H1 (cell line): ENCODE data around the gene SLC39A10. TPM values are rescaled to one million over a fixed set of nuclear protein-coding genes. Genes with fewer than 3 reads are reported as not detected.

ENCODE experiments used
- CTCF ChIA-PET: fragments of 300-600 bp; sonication (Branson Sonifier 250); formaldehyde crosslinking; loops from one replicate; lab custom pipeline; 2021; ENCODE audit not compliant: partially characterized antibody; lab: Charles Lee
- POLR2A ChIA-PET: fragments of 300-600 bp; sonication (Branson Sonifier 250); formaldehyde crosslinking; loops from one replicate; lab custom pipeline; 2021; ENCODE audit warnings: inconsistent platforms; ENCODE audit not compliant: partially characterized antibody; lab: Charles Lee
- DNase-seq, 2 experiments: peaks; one replicate each; pipeline versions ENCODE4 v3.0.0 to v3.0.0-alpha.2; 2010 to 2022; ENCODE audit warnings: low spot score in 2 of 2, low read depth in 1 of 2, mixed read lengths in 1 of 2
- FAIRE-seq: peaks from 2 replicates; lab custom pipeline; 2011; peaks lifted over from hg19 to GRCh38; lab: Jason Lieb, UNC
- H2AFZ ChIP-seq: 2 replicates; pipeline ENCODE4 v1.8.1; 2012; ENCODE audit warnings: low read length, inconsistent platforms
- H2AK5ac ChIP-seq: 2 replicates; pipeline ENCODE4 v1.6.1; 2013; ENCODE audit warnings: low read depth, low read length
- H2BK120ac ChIP-seq: replicated peaks from 2 replicates; pipeline ENCODE3; 2013; ENCODE audit warnings: low read depth, low read length, inconsistent platforms
- H2BK12ac ChIP-seq: 2 replicates; pipeline ENCODE4 v1.6.1; 2013; ENCODE audit warnings: low read depth, low read length
- H2BK15ac ChIP-seq: 2 replicates; pipeline ENCODE4 v1.6.1; 2013; ENCODE audit warnings: low read length
- H2BK20ac ChIP-seq: 2 replicates; pipeline ENCODE4 v1.6.1; 2013; ENCODE audit warnings: low read length
- H2BK5ac ChIP-seq: 2 replicates; pipeline ENCODE4 v1.6.1; 2013; ENCODE audit warnings: low read depth, low read length
- H3K14ac ChIP-seq: 2 replicates; pipeline ENCODE4 v1.6.1; 2013; ENCODE audit warnings: inconsistent platforms; ENCODE audit not compliant: insufficient read length
- H3K18ac ChIP-seq: 2 replicates; pipeline ENCODE4 v1.6.1; 2013; ENCODE audit warnings: low read length; ENCODE audit errors: extremely low read depth
- H3K23ac ChIP-seq: 2 replicates; pipeline ENCODE4 v1.6.1; 2013; ENCODE audit warnings: inconsistent platforms; ENCODE audit not compliant: insufficient read length
- H3K23me2 ChIP-seq: 2 replicates; pipeline ENCODE4 v1.6.1; 2013; ENCODE audit warnings: low read depth, low read length
- H3K27ac ChIP-seq: 2 replicates; pipeline ENCODE4 v1.6.1; 2011; ENCODE audit warnings: low read depth, low read length, inconsistent platforms
- H3K27me3 ChIP-seq, 4 experiments: replicated peaks in 1 of 4; 1 replicate in 1 of 4; 2 replicates in 3 of 4; pipeline versions ENCODE4 v1.6.1 to v1.8.1; 2011 to 2013; ENCODE audit warnings: low read length in 3 of 4, mild to moderate bottlenecking in 3 of 4, inconsistent platforms in 2 of 4, mixed read lengths in 2 of 4, moderate library complexity in 1 of 4; ENCODE audit not compliant: control insufficient read depth in 3 of 4, insufficient read depth in 3 of 4; ENCODE audit errors: extremely low read depth in 1 of 4
- H3K36me3 ChIP-seq, 4 experiments: 2 replicates each; pipeline versions ENCODE4 v1.6.1 to v1.8.1; 2011 to 2013; ENCODE audit warnings: mild to moderate bottlenecking in 4 of 4, low read length in 3 of 4, moderate library complexity in 2 of 4, control low read depth in 1 of 4, inconsistent platforms in 1 of 4; ENCODE audit not compliant: insufficient read depth in 4 of 4, control insufficient read depth in 2 of 4
- H3K4ac ChIP-seq: replicated peaks from 2 replicates; pipeline ENCODE3; 2013; ENCODE audit warnings: low read length, low read depth, mixed read lengths, inconsistent platforms; ENCODE audit not compliant: insufficient read length
- H3K4me1 ChIP-seq, 4 experiments: replicated peaks in 1 of 4; 1 replicate in 1 of 4; 2 replicates in 3 of 4; pipeline versions ENCODE4 v1.6.1 to v1.8.1; 2011 to 2013; ENCODE audit warnings: low read length in 3 of 4, inconsistent platforms in 2 of 4, mixed read lengths in 1 of 4; ENCODE audit not compliant: insufficient read depth in 4 of 4, control insufficient read depth in 3 of 4
- H3K4me2 ChIP-seq, 2 experiments: 2 replicates each; pipeline versions ENCODE4 v1.6.1 to v1.8.1; 2011 to 2013; ENCODE audit warnings: low read depth in 2 of 2, low read length in 2 of 2, control low read depth in 1 of 2, inconsistent platforms in 1 of 2, mild to moderate bottlenecking in 1 of 2; ENCODE audit not compliant: insufficient read depth in 1 of 2
- H3K4me3 ChIP-seq, 4 experiments: fragments of 200-600, 300-600 bp in 1 of 4; sonication (generic), shearing (Covaris generic), sonication (Bioruptor Twin) in 1 of 4; 2 replicates each; pipeline versions ENCODE4 v1.5.1 to v1.8.1; 2011 to 2016; ENCODE audit warnings: low read length in 4 of 4, low read depth in 3 of 4, control low read depth in 2 of 4, inconsistent platforms in 2 of 4, mild to moderate bottlenecking in 2 of 4, mixed read lengths in 1 of 4, moderate library complexity in 1 of 4; ENCODE audit not compliant: insufficient read depth in 2 of 4; ENCODE audit errors: extremely low read depth in 1 of 4
- H3K56ac ChIP-seq: replicated peaks from 2 replicates; pipeline ENCODE3; 2013; ENCODE audit warnings: low read depth, mild to moderate bottlenecking, mixed read lengths, low read length, inconsistent platforms; ENCODE audit not compliant: insufficient read length
- H3K79me1 ChIP-seq: 2 replicates; pipeline ENCODE4 v1.6.1; 2013; ENCODE audit warnings: low read depth, low read length, control low read depth
- H3K79me2 ChIP-seq, 2 experiments: 2 replicates each; pipeline versions ENCODE4 v1.6.1 to v1.8.1; 2012 to 2013; ENCODE audit warnings: low read length in 2 of 2, mild to moderate bottlenecking in 2 of 2, inconsistent platforms in 1 of 2; ENCODE audit not compliant: insufficient read depth in 2 of 2, control insufficient read depth in 1 of 2
- H3K9ac ChIP-seq, 4 experiments: replicated peaks in 1 of 4; 1 replicate in 1 of 4; 2 replicates in 3 of 4; pipeline versions ENCODE4 v1.6.1 to v1.8.1; 2011 to 2013; ENCODE audit warnings: low read depth in 3 of 4, low read length in 3 of 4, control low read depth in 2 of 4, mild to moderate bottlenecking in 2 of 4, moderate library complexity in 2 of 4, inconsistent platforms in 1 of 4; ENCODE audit errors: extremely low read depth in 1 of 4
- H3K9me3 ChIP-seq, 2 experiments: 2 replicates each; pipeline versions ENCODE4 v1.6.1 to v1.8.1; 2012 to 2013; ENCODE audit warnings: mild to moderate bottlenecking in 2 of 2, moderate library complexity in 2 of 2, control low read depth in 1 of 2, inconsistent platforms in 1 of 2, low read depth in 1 of 2, low read length in 1 of 2, mixed read lengths in 1 of 2; ENCODE audit not compliant: insufficient read depth in 2 of 2
- H4K20me1 ChIP-seq, 2 experiments: replicated peaks in 1 of 2; 2 replicates each; pipeline versions ENCODE3 to v1.8.1; 2011 to 2013; ENCODE audit warnings: inconsistent platforms in 2 of 2, low read length in 2 of 2, mild to moderate bottlenecking in 1 of 2; ENCODE audit not compliant: insufficient read depth in 2 of 2, control insufficient read depth in 1 of 2
- H4K5ac ChIP-seq: 2 replicates; pipeline ENCODE4 v1.6.1; 2013; ENCODE audit warnings: low read length, low read depth, mixed read lengths, inconsistent platforms; ENCODE audit not compliant: insufficient read length
- H4K8ac ChIP-seq: 2 replicates; pipeline ENCODE4 v1.8.0; 2013; ENCODE audit warnings: mild to moderate bottlenecking, moderate library complexity, low read length, inconsistent platforms; ENCODE audit not compliant: insufficient read depth; ENCODE audit errors: extremely low read depth
- H4K91ac ChIP-seq: replicated peaks from 2 replicates; pipeline ENCODE3; 2013; ENCODE audit warnings: low read length, mixed read lengths, inconsistent platforms; ENCODE audit not compliant: insufficient read length
- BRCA1 ChIP-seq: IDR thresholded peaks from 2 replicates; pipeline ENCODE4 v1.6.1; 2012; ENCODE audit warnings: low read depth, low read length, improper control_type of control experiment
- CBX8 ChIP-seq: fragments of 300-800, 300-1000 bp; sonication (generic); IDR thresholded peaks from 2 replicates; pipeline ENCODE4 v1.7.1; 2016; ENCODE audit warnings: low read depth, low read length, borderline replicate concordance
- CHD1 ChIP-seq: IDR thresholded peaks from 2 replicates; pipeline ENCODE4 v1.6.1; 2012; ENCODE audit warnings: low read depth, low read length, improper control_type of control experiment
- JUND ChIP-seq: IDR thresholded peaks from 2 replicates; pipeline ENCODE4 v1.6.1; 2011; ENCODE audit warnings: mild to moderate bottlenecking, improper control_type of control experiment, low read length
- KDM1A ChIP-seq: fragments of 200-600, 300-600 bp; sonication (generic); IDR thresholded peaks from 2 replicates; pipeline ENCODE4 v1.7.1; 2016; ENCODE audit warnings: mild to moderate bottlenecking, low read length, borderline replicate concordance
- KDM4A ChIP-seq: IDR thresholded peaks from one replicate; pipeline ENCODE4 v1.7.1; 2012; ENCODE audit warnings: low read depth, mild to moderate bottlenecking, moderate library complexity, low read length, inconsistent platforms; ENCODE audit not compliant: severe bottlenecking
- NRF1 ChIP-seq: IDR thresholded peaks from 2 replicates; pipeline ENCODE4 v1.6.1; 2011; ENCODE audit warnings: mild to moderate bottlenecking, low read depth, low read length, improper control_type of control experiment
- POU5F1 ChIP-seq: IDR thresholded peaks from 2 replicates; pipeline ENCODE4 v1.6.1; 2011; ENCODE audit warnings: low read depth, mild to moderate bottlenecking, low read length, moderate library complexity
- RNF2 ChIP-seq: fragments of 200-900, 300-1000 bp; sonication (generic); IDR thresholded peaks from 2 replicates; pipeline ENCODE4 v1.7.1; 2016; ENCODE audit warnings: borderline replicate concordance, low read depth, mild to moderate bottlenecking, antibody characterized with exemption, low read length; ENCODE audit not compliant: poor library complexity, severe bottlenecking; ENCODE audit errors: missing control alignments
- SIRT6 ChIP-seq: IDR thresholded peaks from one replicate; pipeline ENCODE4 v1.7.1; 2012; ENCODE audit warnings: low read length, inconsistent platforms
- SUZ12 ChIP-seq: fragments of 200-600 bp; sonication (generic); IDR thresholded peaks from 2 replicates; pipeline ENCODE4 v1.6.1; 2012; ENCODE audit warnings: mild to moderate bottlenecking, inconsistent platforms, low read length, moderate library complexity, mixed read lengths
- TAF7 ChIP-seq: optimal IDR thresholded peaks from 2 replicates; pipeline ENCODE3; 2011; ENCODE audit warnings: low read depth, mild to moderate bottlenecking, inconsistent platforms, low read length, moderate library complexity, borderline replicate concordance
- TCF12 ChIP-seq: IDR thresholded peaks from 2 replicates; pipeline ENCODE4 v1.6.1; 2011; ENCODE audit warnings: low read depth, mild to moderate bottlenecking, low read length
- WGBS, 2 experiments: shearing (Covaris generic) in 1 of 2; methylation state at CpG; one replicate each; pipeline versions ENCODE4 v1.1.6 to v1.1.7; 2013 to 2015; ENCODE audit warnings: low lambda C conversion rate in 2 of 2, mixed read lengths in 2 of 2, inconsistent platforms in 1 of 2, low coverage in 1 of 2, missing lambda C conversion rate in 1 of 2; ENCODE audit not compliant: insufficient replicate concordance in 2 of 2, insufficient coverage in 1 of 2, insufficient read length in 1 of 2; ENCODE audit errors: extremely low coverage in 1 of 2, missing lambda C conversion rate in 1 of 2; 5-methylcytosine and 5-hydroxymethylcytosine counted together
- polyA plus RNA-seq, 7 experiments: library from polyadenylated mRNA; depleted of rRNA in 3 of 7; stranded (reverse) in 5 of 7; unstranded in 2 of 7; fragments of >200 nt in 5 of 7; fragments of 200-250 nt in 2 of 7; gene quantifications; 1 replicate in 5 of 7; 2 replicates in 1 of 7; 4 replicates in 1 of 7; pipeline versions ENCODE4 v1.2.1 to v1.2.3, GENCODE V29; 2011 to 2013; ENCODE audit warnings: missing spikeins in 2 of 7, mixed read lengths in 2 of 7
- total RNA-seq: library from RNA; stranded (reverse); fragmentation: NEBNext Ultra II Directional; extraction: Animal tissue kit (Norgen Biotek cat#: 25700); gene quantifications from 2 replicates; pipeline ENCODE4 v1.2.1, GENCODE V29; 2021

Gene SLC39A10
- total and polyA plus RNA-seq, 2 of the 8 experiments (the other 6 are each of a cell fraction or from before 2014, with no cell fraction given), result 68.1 to 234 TPM

GRCh38 chr2:195608768-195609454 is 48.1 kb upstream of the SLC39A10 start:
- H2BK5ac ChIP-seq, result no peak overlapping the region
- no peak overlapping the region for H2BK120ac ChIP-seq
- CTCF ChIA-PET, result interaction anchor here (0.6 to 1.4 kb wide), 3 partner anchors 37 to 270 kb away, joined by 3 to 7 read pairs (median 3); no protein-coding TSS in a partner anchor
- POLR2A ChIA-PET, result interaction anchor here (0.9 to 1.2 kb wide), 3 partner anchors 9 to 102 kb away, joined by 3 to 4 read pairs (median 3); no protein-coding TSS in a partner anchor
- no peaks in the 10 kb centered on the region for H3K27me3 ChIP-seq
- no peak overlapping the region for H3K18ac ChIP-seq
- no peak overlapping the region for H4K8ac ChIP-seq
- H2AFZ ChIP-seq, result no peak overlapping the region
- no peaks in the 10 kb centered on the region for H3K9me3 ChIP-seq
- H3K4me1 ChIP-seq, result peaks cover 0 to 15% (median 7%) of the 10 kb centered on the region in 4 experiments; a peak in 5 of 7 replicates
- no peaks in the 10 kb centered on the region for H4K20me1 ChIP-seq
- DNase-seq (no peak), FAIRE-seq (no peak)
- H3K4ac ChIP-seq, result no peak overlapping the region
- H4K5ac ChIP-seq, result no peak overlapping the region
- H3K36me3 ChIP-seq, result no peaks in the 10 kb centered on the region
- no peak overlapping the region for H4K91ac ChIP-seq
- H3K23me2 ChIP-seq, result no peaks in the 10 kb centered on the region
- H2BK15ac ChIP-seq, result no peak overlapping the region
- H3K4me2 ChIP-seq, result no peak overlapping the region
- no peak overlapping the region for H3K27ac ChIP-seq
- H2BK20ac ChIP-seq, result no peak overlapping the region
- no peak overlapping the region for H3K4me3 ChIP-seq
- H3K79me2 ChIP-seq, result peaks cover 0 to 21% of the 10 kb centered on the region in 2 experiments; a peak in 2 of 4 replicates
- H3K79me1 ChIP-seq, result no peaks in the 10 kb centered on the region
- WGBS, 2 experiments, result 87% methylated on average over 7 of the region's 7 CpGs; no CpG with 5 or more reads in 1 of the 2 experiments
- H3K9ac ChIP-seq, result no peak overlapping the region
- no peak overlapping the region for H3K56ac ChIP-seq
- H3K23ac ChIP-seq, result no peak overlapping the region
- no peak overlapping the region for H3K14ac ChIP-seq
- no peak overlapping the region for H2BK12ac ChIP-seq
- no peak overlapping the region for H2AK5ac ChIP-seq
- TF ChIP-seq TAF7 (no peak), KDM1A (no peak), CHD1 (no peak), TCF12 (no peak), RNF2 (no peak), NRF1 (no peak), KDM4A (no peak), POU5F1 (no peak), CBX8 (no peak), SUZ12 (no peak), SIRT6 (no peak), JUND (no peak), BRCA1 (no peak)
